HEK293 (cell line): ENCODE measurements around the gene PTGFRN.

Experiments
- CTCF ChIA-PET: fragments of 350-600 bp; formaldehyde crosslinking; extraction: SDS; loops from one replicate; lab custom pipeline; 2021; ENCODE audit warnings: antibody characterized with exemption; lab: Yijun Ruan, JAX
- POLR2A ChIA-PET: fragments of 300-600 bp; formaldehyde crosslinking; extraction: SDS; loops from one replicate; lab custom pipeline; 2020; ENCODE audit warnings: antibody characterized with exemption, inconsistent platforms; lab: Yijun Ruan, JAX
- H3K27ac ChIP-seq: fragments of 200-500 bp; sonication (Bioruptor generic); 2 replicates; pipeline ENCODE4 v1.5.1; 2014; ENCODE audit warnings: low read depth, low read length, control low read depth, inconsistent platforms; ENCODE audit errors: extremely low read depth
- H3K36me3 ChIP-seq, 2 experiments: fragments of 200-500 bp in 1 of 2; sonication (Bioruptor generic) in 1 of 2; 1 replicate in 1 of 2; 2 replicates in 1 of 2; pipeline ENCODE4 v1.5.1; 2014 to 2017; ENCODE audit warnings: inconsistent platforms in 2 of 2, low read length in 2 of 2; ENCODE audit not compliant: control insufficient read depth in 2 of 2, insufficient read depth in 1 of 2
- H3K4me1 ChIP-seq: fragments of 200-500 bp; sonication (Bioruptor generic); 2 replicates; pipeline ENCODE4 v1.5.1; 2014; ENCODE audit warnings: mild to moderate bottlenecking, low read length, inconsistent platforms; ENCODE audit not compliant: control insufficient read depth, insufficient read depth
- H3K4me3 ChIP-seq: 2 replicates; pipeline ENCODE4 v1.5.1; 2011; ENCODE audit warnings: low read depth, mild to moderate bottlenecking, control low read depth, low read length, moderate library complexity
- H3K9me3 ChIP-seq: fragments of 200-500 bp; sonication (Bioruptor generic); 2 replicates; pipeline ENCODE4 v1.5.1; 2014; ENCODE audit warnings: low read depth, low read length, inconsistent platforms; ENCODE audit not compliant: control insufficient read depth, insufficient read depth
- BCL6B ChIP-seq: fragments of 450-650 bp; formaldehyde crosslinking; IDR thresholded peaks from 2 replicates; pipeline ENCODE4 v1.5.1; 2017; ENCODE audit warnings: missing biosample characterization, missing genetic modification characterization
- CTCF ChIP-seq: fragments of 450-650 bp; formaldehyde crosslinking; IDR thresholded peaks from 2 replicates; pipeline ENCODE4 v1.5.1; 2016; ENCODE audit warnings: missing biosample characterization, missing genetic modification characterization
- GFI1B ChIP-seq: fragments of 450-650 bp; formaldehyde crosslinking; IDR thresholded peaks from 2 replicates; pipeline ENCODE4 v1.5.1; 2016; ENCODE audit warnings: missing biosample characterization, missing genetic modification characterization
- INSM2 ChIP-seq: fragments of 450-650 bp; formaldehyde crosslinking; IDR thresholded peaks from 2 replicates; pipeline ENCODE4 v1.5.1; 2016; ENCODE audit warnings: missing biosample characterization, missing genetic modification characterization
- KLF16 ChIP-seq: fragments of 450-650 bp; formaldehyde crosslinking; IDR thresholded peaks from 2 replicates; pipeline ENCODE4 v1.5.1; 2017; ENCODE audit warnings: missing biosample characterization, missing genetic modification characterization
- KLF9 ChIP-seq: fragments of 450-650 bp; formaldehyde crosslinking; IDR thresholded peaks from 2 replicates; pipeline ENCODE4 v1.5.1; 2016; ENCODE audit warnings: missing biosample characterization, missing genetic modification characterization, low read depth
- REST ChIP-seq: fragments of 450-650 bp; formaldehyde crosslinking; IDR thresholded peaks from 2 replicates; pipeline ENCODE4 v1.5.1; 2016; ENCODE audit warnings: missing biosample characterization, missing genetic modification characterization
- ZBTB11 ChIP-seq: fragments of 450-650 bp; formaldehyde crosslinking; conservative IDR thresholded peaks from 2 replicates; pipeline ENCODE4 v1.5.1; 2016; ENCODE audit warnings: low read depth, missing biosample characterization, missing genetic modification characterization
- ZBTB6 ChIP-seq: fragments of 450-650 bp; formaldehyde crosslinking; IDR thresholded peaks from 2 replicates; pipeline ENCODE4 v1.5.1; 2017; ENCODE audit warnings: missing biosample characterization, missing genetic modification characterization
- ZFP69B ChIP-seq: fragments of 450-650 bp; formaldehyde crosslinking; IDR thresholded peaks from 2 replicates; pipeline ENCODE4 v1.5.1; 2016; ENCODE audit warnings: missing biosample characterization, missing genetic modification characterization
- ZNF10 ChIP-seq: fragments of 450-650 bp; formaldehyde crosslinking; IDR thresholded peaks from 2 replicates; pipeline ENCODE4 v1.5.1; 2017; ENCODE audit warnings: missing biosample characterization, missing genetic modification characterization
- ZNF221 ChIP-seq: fragments of 450-650 bp; formaldehyde crosslinking; IDR thresholded peaks from 2 replicates; pipeline ENCODE4 v1.5.1; 2017; ENCODE audit warnings: missing biosample characterization, missing genetic modification characterization, borderline replicate concordance
- ZNF354C ChIP-seq: fragments of 450-650 bp; formaldehyde crosslinking; IDR thresholded peaks from 2 replicates; pipeline ENCODE4 v1.5.1; 2016; ENCODE audit warnings: missing biosample characterization, missing genetic modification characterization, low read depth, borderline replicate concordance
- ZNF391 ChIP-seq: fragments of 450-650 bp; formaldehyde crosslinking; IDR thresholded peaks from 2 replicates; pipeline ENCODE4 v1.5.1; 2016; ENCODE audit warnings: low read depth, missing biosample characterization, missing genetic modification characterization, borderline replicate concordance
- ZNF426 ChIP-seq: fragments of 450-650 bp; formaldehyde crosslinking; IDR thresholded peaks from 2 replicates; pipeline ENCODE4 v1.5.1; 2017; ENCODE audit warnings: missing biosample characterization, missing genetic modification characterization, mild to moderate bottlenecking, inconsistent platforms, moderate library complexity
- ZNF571 ChIP-seq: fragments of 450-650 bp; formaldehyde crosslinking; IDR thresholded peaks from 2 replicates; pipeline ENCODE4 v1.5.0; 2017; ENCODE audit warnings: missing biosample characterization, missing genetic modification characterization
- ZNF707 ChIP-seq: fragments of 450-650 bp; formaldehyde crosslinking; IDR thresholded peaks from 2 replicates; pipeline ENCODE4 v1.5.1; 2016; ENCODE audit warnings: missing biosample characterization, missing genetic modification characterization
- ZNF768 ChIP-seq: fragments of 450-650 bp; formaldehyde crosslinking; IDR thresholded peaks from 2 replicates; pipeline ENCODE4 v1.5.1; 2018; ENCODE audit warnings: missing biosample characterization, mild to moderate bottlenecking, missing genetic modification characterization
- ZNF830 ChIP-seq: fragments of 450-650 bp; IDR thresholded peaks from 2 replicates; pipeline ENCODE4 v1.5.0; 2018; ENCODE audit warnings: missing biosample characterization, missing genetic modification characterization, low read depth, mild to moderate bottlenecking, moderate library complexity
- ZNF843 ChIP-seq: fragments of 450-650 bp; formaldehyde crosslinking; IDR thresholded peaks from 2 replicates; pipeline ENCODE4 v1.5.1; 2016; ENCODE audit warnings: missing biosample characterization, missing genetic modification characterization
- ZSCAN18 ChIP-seq: fragments of 450-650 bp; formaldehyde crosslinking; IDR thresholded peaks from 2 replicates; pipeline ENCODE4 v1.5.1; 2016; ENCODE audit warnings: missing biosample characterization, missing genetic modification characterization

The PTGFRN gene

GRCh38 chr1:116921301-116921885 lies 11.7 kb downstream of the PTGFRN start:
- Histone ChIP-seq H3K36me3 (peaks cover 0 to 5% of the 10 kb centered on the region in 2 experiments; a peak in 1 of 3 replicates), H3K27ac (no peak overlapping the region), H3K4me1 (no peaks in the 10 kb centered on the region), H3K4me3 (no peak overlapping the region), H3K9me3 (no peaks in the 10 kb centered on the region)
- ChIA-PET POLR2A (no interaction called here), CTCF (interaction anchor here (0.7 to 1.0 kb wide), 2 partner anchors 10 to 155 kb away, joined by 3 read pairs; no protein-coding TSS in a partner anchor)
- TF ChIP-seq KLF16 (tag by site-specific recombination) = no peak
- no peak for TF ChIP-seq ZSCAN18 (tag by site-specific recombination)
- no peak for TF ChIP-seq ZNF354C
- TF ChIP-seq ZNF10 (tag by site-specific recombination) = no peak
- TF ChIP-seq ZNF391 (tag by site-specific recombination) = no peak
- TF ChIP-seq CTCF = no peak
- no peak for TF ChIP-seq ZNF707 (tag by site-specific recombination)
- TF ChIP-seq ZNF221 = no peak
- no peak for TF ChIP-seq ZNF571 (tag by site-specific recombination)
- no peak for TF ChIP-seq GFI1B
- TF ChIP-seq ZFP69B (tag by site-specific recombination) = no peak
- no peak for TF ChIP-seq INSM2 (tag by site-specific recombination)
- no peak for TF ChIP-seq BCL6B (tag by site-specific recombination)
- TF ChIP-seq ZBTB11 = no peak

- CTCF ChIA-PET = no interaction called here
- no peak overlapping the region for H3K27ac ChIP-seq
- H3K9me3 ChIP-seq = no peaks in the 10 kb centered on the region
- H3K4me3 ChIP-seq = no peak overlapping the region
- peaks cover 0 to 5% of the 10 kb centered on the region in 2 experiments; a peak in 1 of 3 replicates for H3K36me3 ChIP-seq
- POLR2A ChIA-PET = no interaction called here
- no peaks in the 10 kb centered on the region for H3K4me1 ChIP-seq
- no peak for TF ChIP-seq KLF16 (tag by site-specific recombination)
- TF ChIP-seq ZNF426 (tag by site-specific recombination) = no peak
- TF ChIP-seq ZNF768 (tag by site-specific recombination) = no peak
- TF ChIP-seq REST = no peak
- TF ChIP-seq KLF9 (tag by site-specific recombination) = no peak
- TF ChIP-seq ZBTB6 (tag by site-specific recombination) = no peak
- TF ChIP-seq ZNF843 = no peak
- TF ChIP-seq ZNF830 (tag by site-specific recombination) = no peak
Observed at GRCh38 chr1:116921937-116922336, 12.2 kb downstream of the PTGFRN start.
